GM18867 (cell line): Measurements from ENCODE around the gene PIK3C2G.
"Not testable (repeated sequence)": the region's sequence is repeated elsewhere in the genome, so short reads cannot be mapped to it uniquely, and the experiment has no call there.

ENCODE experiments used
- ATAC-seq: cut with Tn5 transposase; IDR thresholded peaks from one replicate; pipeline ENCODE4 v1.9.1; 2021; ENCODE audit warnings: mild to moderate bottlenecking, moderate library complexity; ENCODE audit not compliant: unreplicated experiment

PIK3C2G gene

GRCh38 chr12:18461758-18462157 lies 200.4 kb downstream of the PIK3C2G start:
- no peak for ATAC-seq

GRCh38 chr12:18462442-18462841 lies 201.1 kb downstream of the PIK3C2G start:
- ATAC-seq, result no peak

GRCh38 chr12:18467620-18468245 lies 206.4 kb downstream of the PIK3C2G start:
- peak; percentile 57 for ATAC-seq

GRCh38 chr12:18468246-18469075 lies 207.1 kb downstream of the PIK3C2G start:
- no peak for ATAC-seq

GRCh38 chr12:18470251-18470650 lies 208.9 kb downstream of the PIK3C2G start:
- ATAC-seq, result no peak

GRCh38 chr12:18472304-18472703 lies 211.0 kb downstream of the PIK3C2G start:
- no peak for ATAC-seq

GRCh38 chr12:18472806-18473205 lies 211.5 kb downstream of the PIK3C2G start:
- ATAC-seq, result no peak

GRCh38 chr12:18476861-18477260 lies 215.5 kb downstream of the PIK3C2G start:
- no peak for ATAC-seq

- ATAC-seq, result no peak
These were observed 217.9 kb downstream of the PIK3C2G start for GRCh38 chr12:18479256-18479655.

- ATAC-seq, result no peak
These were observed 221.3 kb downstream of the PIK3C2G start for GRCh38 chr12:18482601-18483120.

- no peak for ATAC-seq
These were observed 222.5 kb downstream of the PIK3C2G start for GRCh38 chr12:18483698-18484325.

GRCh38 chr12:18486036-18486435 lies 224.7 kb downstream of the PIK3C2G start:
- ATAC-seq, result no peak

GRCh38 chr12:18487509-18487908 lies 226.2 kb downstream of the PIK3C2G start:
- ATAC-seq, result no peak

GRCh38 chr12:18492372-18493025 lies 231.2 kb downstream of the PIK3C2G start:
- ATAC-seq, result no peak

- no peak for ATAC-seq
These were observed 234.8 kb downstream of the PIK3C2G start for GRCh38 chr12:18496156-18496555.

- not testable (repeated sequence) for ATAC-seq
These were observed 238.8 kb downstream of the PIK3C2G start for GRCh38 chr12:18500160-18500574.

- ATAC-seq, result not testable (repeated sequence)
These were observed 239.4 kb downstream of the PIK3C2G start for GRCh38 chr12:18500736-18501135.

- ATAC-seq, result no peak
These were observed 241.2 kb downstream of the PIK3C2G start for GRCh38 chr12:18502422-18502968.

- ATAC-seq, result no peak
These were observed 260.1 kb downstream of the PIK3C2G start for GRCh38 chr12:18521461-18521860.

GRCh38 chr12:18522806-18523205 lies 261.5 kb downstream of the PIK3C2G start:
- no peak for ATAC-seq

- not testable (repeated sequence) for ATAC-seq
These were observed 281.2 kb downstream of the PIK3C2G start for GRCh38 chr12:18542497-18542896.
